ENCODE measurements around the gene FOXN4. TPM values are rescaled to one million over a fixed set of nuclear protein-coding genes. Genes with fewer than 3 reads are reported as not detected.
"Not testable (repeated sequence)": the region's sequence is repeated elsewhere in the genome, so short reads cannot be mapped to it uniquely, and the experiment has no call there.

The FOXN4 gene
- total RNA-seq, 4 donors from 2014 or later = not detected

DNA sequence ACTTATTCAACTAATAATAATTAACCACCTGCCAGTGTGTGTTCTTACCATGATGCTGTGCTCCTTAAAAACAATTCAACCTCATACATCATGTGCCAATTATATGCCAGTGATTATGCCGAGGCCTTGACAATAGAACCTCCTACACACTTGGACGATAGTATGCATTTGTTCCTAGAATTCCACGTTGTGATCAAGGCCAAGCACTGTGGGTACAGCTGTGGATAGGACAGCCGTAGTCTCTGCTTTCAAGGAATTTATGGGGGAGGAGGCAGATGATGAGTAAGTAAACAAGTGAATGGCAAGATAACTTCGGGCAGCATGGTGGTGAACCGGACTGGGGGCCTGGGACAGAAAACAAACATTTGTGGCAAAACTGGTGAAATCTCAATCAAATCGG, 20.6 kb upstream of the FOXN4 start:
- intact Hi-C loops (cut with DNase I; ENCODE audit: low total_unique reads) (no loop called here), in situ Hi-C loops (cut with MboI; ENCODE audit: low sequenced_read_pairs in 4 of 4) (no loop called here)
- ATAC-seq = no peak
- Histone ChIP-seq H3K27me3 (no peaks in the 10 kb centered on the region), H3K4me3 (no peak overlapping the region), H3K36me3 (no peaks in the 10 kb centered on the region), H3K9me3 (no peaks in the 10 kb centered on the region), H3K4me1 (no peaks in the 10 kb centered on the region), H3K27ac (no peak overlapping the region)
- no peak for DNase-seq
- no peak for TF ChIP-seq POLR2A (IDR thresholded peaks at IDR 0.05)
- TF ChIP-seq, protein P1, sequence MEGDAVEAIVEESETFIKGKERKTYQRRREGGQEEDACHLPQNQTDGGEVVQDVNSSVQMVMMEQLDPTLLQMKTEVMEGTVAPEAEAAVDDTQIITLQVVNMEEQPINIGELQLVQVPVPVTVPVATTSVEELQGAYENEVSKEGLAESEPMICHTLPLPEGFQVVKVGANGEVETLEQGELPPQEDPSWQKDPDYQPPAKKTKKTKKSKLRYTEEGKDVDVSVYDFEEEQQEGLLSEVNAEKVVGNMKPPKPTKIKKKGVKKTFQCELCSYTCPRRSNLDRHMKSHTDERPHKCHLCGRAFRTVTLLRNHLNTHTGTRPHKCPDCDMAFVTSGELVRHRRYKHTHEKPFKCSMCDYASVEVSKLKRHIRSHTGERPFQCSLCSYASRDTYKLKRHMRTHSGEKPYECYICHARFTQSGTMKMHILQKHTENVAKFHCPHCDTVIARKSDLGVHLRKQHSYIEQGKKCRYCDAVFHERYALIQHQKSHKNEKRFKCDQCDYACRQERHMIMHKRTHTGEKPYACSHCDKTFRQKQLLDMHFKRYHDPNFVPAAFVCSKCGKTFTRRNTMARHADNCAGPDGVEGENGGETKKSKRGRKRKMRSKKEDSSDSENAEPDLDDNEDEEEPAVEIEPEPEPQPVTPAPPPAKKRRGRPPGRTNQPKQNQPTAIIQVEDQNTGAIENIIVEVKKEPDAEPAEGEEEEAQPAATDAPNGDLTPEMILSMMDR (IDR thresholded peaks at IDR 0.05 in 4 of 5, conservative IDR thresholded peaks at IDR 0.05 in 1 of 5) = no peak

DNA sequence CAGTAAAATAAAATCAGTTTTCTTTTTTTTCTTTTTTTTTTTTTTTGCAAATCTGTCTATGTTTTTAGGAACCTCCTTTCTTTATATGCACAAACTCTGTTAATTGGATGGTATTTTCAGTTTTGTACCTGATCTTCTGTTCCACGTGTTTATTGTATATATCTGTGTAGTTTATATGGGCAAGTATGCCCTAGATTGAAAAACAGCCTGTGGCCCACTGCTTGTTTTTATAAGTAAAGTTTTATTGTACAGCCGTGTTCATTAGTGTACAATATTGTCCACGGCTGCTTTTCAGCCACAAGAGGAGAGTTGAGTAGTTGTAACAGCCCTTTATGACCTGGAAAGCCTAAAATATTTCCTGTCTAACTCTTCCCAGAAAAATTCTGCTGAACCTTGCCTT, 19.9 kb upstream of the FOXN4 start:
- in situ Hi-C loops (cut with MboI; ENCODE audit: low sequenced_read_pairs in 4 of 4) = no loop called here
- no peak for ATAC-seq
- intact Hi-C loops (cut with DNase I; ENCODE audit: low total_unique reads) = no loop called here
- Histone ChIP-seq H3K27me3 (no peaks in the 10 kb centered on the region), H3K9me3 (no peaks in the 10 kb centered on the region), H3K27ac (no peak overlapping the region), H3K4me3 (no peak overlapping the region), H3K4me1 (no peaks in the 10 kb centered on the region), H3K36me3 (no peaks in the 10 kb centered on the region)
- DNase-seq = no peak
- TF ChIP-seq, protein P1 (IDR thresholded peaks at IDR 0.05 in 4 of 5, conservative IDR thresholded peaks at IDR 0.05 in 1 of 5) = no peak
- TF ChIP-seq POLR2A (IDR thresholded peaks at IDR 0.05) = no peak

DNA sequence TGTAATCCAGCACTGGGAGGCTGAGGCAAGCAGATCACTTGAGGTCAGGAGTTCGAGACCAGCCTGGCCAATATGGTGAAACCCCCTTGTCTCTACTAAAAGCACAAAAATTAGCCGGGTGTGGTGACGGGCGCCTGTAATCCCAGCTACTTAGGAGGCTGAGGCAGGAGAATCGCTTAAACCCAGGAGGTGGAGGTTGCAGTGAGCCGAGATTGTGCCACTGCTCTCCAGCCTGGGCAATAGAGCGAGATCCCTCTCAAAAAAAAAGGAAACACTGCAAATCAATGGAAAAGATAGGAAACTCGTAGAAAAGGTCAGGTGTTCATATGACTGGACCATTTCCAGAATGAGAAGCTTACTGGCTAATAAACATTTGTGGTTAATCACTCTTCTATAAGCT, 12.2 kb upstream of the FOXN4 start:
- in situ Hi-C loops (cut with MboI; ENCODE audit: low sequenced_read_pairs in 4 of 4); H3K27ac ChIP-seq; H3K27me3 ChIP-seq; H3K36me3 ChIP-seq; H3K9me3 ChIP-seq; H3K4me1 ChIP-seq; ATAC-seq; H3K4me3 ChIP-seq; DNase-seq; intact Hi-C loops (cut with DNase I; ENCODE audit: low total_unique reads): not testable (repeated sequence)

DNA sequence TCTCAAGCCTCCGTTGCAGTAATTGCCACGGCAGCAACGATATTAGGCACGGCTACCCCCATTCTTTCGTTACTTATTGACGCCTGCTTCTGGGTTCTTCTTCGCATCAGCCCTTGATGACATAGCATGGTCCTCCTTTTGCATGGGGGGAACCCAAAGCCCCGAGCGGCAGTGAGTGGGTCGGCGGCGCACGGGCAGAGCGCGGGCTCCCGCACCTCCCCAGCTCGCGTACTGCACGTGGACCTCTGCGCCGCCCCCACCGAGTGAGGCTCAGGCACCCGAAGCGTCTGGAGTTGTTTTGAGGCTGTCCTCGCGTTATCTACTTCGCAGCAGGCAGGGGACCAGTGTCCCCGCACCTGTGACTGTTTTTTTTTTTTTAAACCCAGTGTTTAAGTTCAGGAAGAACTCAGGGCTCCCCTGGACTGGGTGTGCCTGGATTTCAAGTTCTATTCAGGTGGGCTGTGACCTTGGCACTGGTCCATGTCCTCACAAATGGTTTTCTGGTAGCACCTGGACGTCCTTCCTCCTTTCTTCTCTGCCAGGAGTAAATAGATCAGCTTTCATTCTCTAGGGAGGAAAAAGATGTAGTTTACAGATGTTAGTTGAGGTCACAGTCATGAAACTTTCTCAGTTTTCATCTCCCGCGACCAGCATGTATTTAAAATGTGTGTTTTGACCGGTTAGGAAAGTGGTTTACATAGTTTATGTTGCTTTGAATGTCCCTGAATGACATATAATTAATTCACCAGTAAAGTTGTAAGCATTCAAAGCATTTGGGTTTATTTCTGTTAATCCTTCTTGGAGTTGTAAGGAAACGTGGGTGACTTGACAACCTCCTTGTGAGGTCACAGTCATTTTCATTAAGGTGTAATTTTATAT, 1.4 kb upstream of the FOXN4 start:
- Histone ChIP-seq H3K9me3 (no peaks in the 10 kb centered on the region), H3K27ac (no peak overlapping the region), H3K36me3 (no peaks in the 10 kb centered on the region), H3K27me3 (peaks cover 32 to 50% (median 38%) of the 10 kb centered on the region in 3 donors), H3K4me3 (peak overlapping the region; percentile 32 to 54 (median 44)), H3K4me1 (peaks cover 8 to 10% of the 10 kb centered on the region in 2 donors)
- ATAC-seq = peak; percentile 19 to 22
- no peak for DNase-seq
- TF ChIP-seq POLR2A (IDR thresholded peaks at IDR 0.05) = no peak
- TF ChIP-seq, protein P1 (IDR thresholded peaks at IDR 0.05 in 4 of 5, conservative IDR thresholded peaks at IDR 0.05 in 1 of 5) = no peak
- in situ Hi-C loops (cut with MboI; ENCODE audit: low sequenced_read_pairs in 4 of 4) = no loop called here
- intact Hi-C loops (cut with DNase I; ENCODE audit: low total_unique reads) = no loop called here

GRCh38 chr12:109309381-109310246, 530 bp upstream of the FOXN4 start:
- ATAC-seq (peak in 1 of 2 donors; percentile 29), DNase-seq (no peak)
- intact Hi-C loops (cut with DNase I; ENCODE audit: low total_unique reads) (no loop called here), in situ Hi-C loops (cut with MboI; ENCODE audit: low sequenced_read_pairs in 4 of 4) (no loop called here)
- TF ChIP-seq, protein P1 (IDR thresholded peaks at IDR 0.05 in 4 of 5, conservative IDR thresholded peaks at IDR 0.05 in 1 of 5) = no peak
- TF ChIP-seq POLR2A (IDR thresholded peaks at IDR 0.05) = no peak
- no peaks in the 10 kb centered on the region for H3K36me3 ChIP-seq
- peaks cover 32 to 57% (median 37%) of the 10 kb centered on the region in 3 donors for H3K27me3 ChIP-seq
- peaks cover 8 to 10% of the 10 kb centered on the region in 2 donors for H3K4me1 ChIP-seq
- no peaks in the 10 kb centered on the region for H3K9me3 ChIP-seq
- H3K4me3 ChIP-seq = peak overlapping the region; percentile 39 to 54 (median 46)
- no peak overlapping the region for H3K27ac ChIP-seq

Measured in gastrocnemius medialis (tissue), 4 donors.